RCC 7860 (cell line): Measurements from ENCODE around the gene ANXA11.

Source experiments
- DNase-seq: peaks from one replicate; pipeline ENCODE4 v3.0.0-alpha.2; 2015; ENCODE audit warnings: low spot score
- FAIRE-seq: peaks from 2 replicates; lab custom pipeline; 2012; peaks lifted over from hg19 to GRCh38; lab: Jason Lieb, UNC

Gene ANXA11

GRCh38 chr10:80191589-80192270 lies 13.6 kb downstream of the ANXA11 start:
- no peak for DNase-seq
- no peak for FAIRE-seq

- no peak for FAIRE-seq
- no peak for DNase-seq
Observed at GRCh38 chr10:80188713-80189112, 16.6 kb downstream of the ANXA11 start.

DNA sequence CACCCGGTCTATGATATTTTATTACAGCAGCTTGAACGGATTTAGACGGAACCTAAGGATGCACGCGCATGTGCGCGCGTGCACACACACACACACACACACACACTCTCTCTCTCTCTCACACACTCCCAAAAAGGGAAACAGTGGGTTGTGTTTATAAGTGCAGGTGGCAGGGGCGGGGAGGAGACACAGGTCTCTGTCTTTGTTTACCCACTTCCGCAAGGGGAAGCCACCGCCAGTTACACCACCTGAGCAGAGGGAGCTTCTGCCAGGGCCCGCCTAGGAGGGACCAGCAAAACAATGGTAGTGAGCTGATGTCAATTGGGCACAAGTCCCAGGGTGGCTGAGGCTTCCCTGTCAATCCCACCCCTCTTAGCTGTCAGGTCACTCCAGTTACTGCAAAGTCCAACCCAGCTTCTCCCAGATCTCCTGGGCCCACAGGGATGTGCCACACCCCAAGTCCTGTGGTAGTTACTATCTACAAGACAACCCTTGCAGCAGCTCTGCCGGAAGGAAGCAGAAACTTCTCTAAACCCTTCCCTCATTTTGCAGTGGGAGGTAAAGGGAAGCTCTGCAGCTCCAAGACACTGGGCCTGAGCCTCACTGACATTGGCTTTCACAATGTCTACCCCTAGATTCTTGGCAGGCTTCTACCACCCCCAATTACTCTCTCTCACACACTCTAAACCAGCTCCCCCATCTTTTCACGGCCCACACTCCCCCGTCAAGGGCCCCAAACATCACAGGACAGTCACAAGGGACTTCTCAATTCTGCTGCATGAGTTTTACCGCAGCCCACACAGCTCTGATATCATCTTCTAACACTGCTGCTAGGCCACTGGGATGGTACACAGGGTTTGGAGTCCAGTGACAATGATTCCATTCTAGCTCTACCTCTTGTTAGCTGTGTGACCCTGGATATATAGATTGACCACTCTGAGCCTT lies 17.6 kb downstream of the ANXA11 start:
- DNase-seq (no peak), FAIRE-seq (no peak)

GRCh38 chr10:80187060-80187459 lies 18.3 kb downstream of the ANXA11 start:
- FAIRE-seq (no peak), DNase-seq (no peak)

- no peak for DNase-seq
- no peak for FAIRE-seq
Observed at GRCh38 chr10:80186364-80187012, 18.8 kb downstream of the ANXA11 start.

DNA sequence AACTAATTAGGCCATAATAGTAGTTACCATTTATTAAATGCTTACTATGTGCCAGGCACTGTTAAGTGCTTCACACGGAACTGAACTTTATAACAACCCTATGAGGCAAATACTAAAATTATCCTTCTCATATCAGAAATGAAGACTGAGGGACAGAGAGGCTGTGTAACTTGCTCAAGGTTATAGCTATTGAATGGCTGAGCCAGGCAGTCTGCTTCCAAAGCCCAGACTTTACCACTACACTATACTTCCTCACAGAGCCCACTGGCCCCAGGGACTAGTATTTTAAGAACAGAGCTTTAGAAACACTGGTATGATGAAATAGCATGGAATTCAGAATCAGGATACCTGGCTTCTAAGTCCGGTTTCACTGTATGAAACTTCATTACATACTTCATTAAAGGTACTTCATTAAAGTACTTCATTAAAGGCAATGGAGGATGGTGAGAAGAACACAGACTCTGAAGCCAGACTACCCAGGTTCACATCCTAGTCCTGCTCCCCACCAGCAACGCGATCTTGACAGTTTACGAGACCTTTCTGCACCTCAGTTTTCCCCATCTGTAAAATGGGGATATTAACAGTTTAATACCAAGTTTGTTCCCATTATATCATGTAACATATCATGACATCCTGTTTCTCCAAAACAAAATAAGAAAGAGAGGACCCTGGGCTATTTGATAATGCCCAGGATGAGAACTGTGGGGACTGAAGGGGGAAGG lies 19.6 kb downstream of the ANXA11 start:
- DNase-seq, result no peak
- no peak for FAIRE-seq

DNA sequence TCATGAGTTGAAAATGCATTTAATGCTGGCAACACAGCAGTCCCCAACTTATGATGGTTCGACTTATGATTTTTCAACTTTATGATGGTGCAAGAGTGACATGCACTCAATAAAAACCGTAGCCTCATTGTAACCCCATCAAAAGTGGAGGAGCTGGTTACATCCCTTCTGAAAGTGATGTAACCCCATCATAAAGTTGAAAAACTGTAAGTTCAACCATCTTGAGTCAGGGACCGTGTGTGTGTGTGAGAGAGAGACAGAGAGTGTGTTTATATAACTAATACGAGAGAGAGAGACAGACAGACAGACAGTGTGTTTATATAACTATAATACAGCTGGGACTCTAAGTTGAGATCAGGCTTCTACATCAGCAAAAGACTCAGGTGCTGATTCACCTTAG lies 21.0 kb downstream of the ANXA11 start:
- FAIRE-seq, result no peak

DNA sequence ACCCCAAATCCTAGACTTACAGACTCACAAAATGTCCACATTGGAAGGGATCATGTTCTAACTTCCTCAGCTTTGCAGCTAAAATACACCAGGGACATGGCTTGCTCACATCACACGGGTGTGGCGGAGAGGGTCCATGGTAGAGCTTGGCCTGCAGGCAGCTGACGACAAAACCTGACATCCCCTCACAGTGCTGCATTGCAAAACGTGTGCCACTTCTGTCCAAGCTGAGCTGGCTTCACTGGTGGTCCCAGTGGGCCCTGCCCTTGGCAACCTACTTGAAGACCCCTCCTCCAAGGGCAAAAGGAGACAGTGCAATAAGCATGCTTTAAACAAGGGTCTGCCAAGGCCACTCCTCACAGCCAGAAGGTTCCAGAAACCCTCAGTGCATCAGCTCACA lies 21.9 kb downstream of the ANXA11 start:
- DNase-seq (no peak), FAIRE-seq (no peak)

More for the DNA sequence above, 21.0 kb downstream of the ANXA11 start:
- no peak for DNase-seq

DNA sequence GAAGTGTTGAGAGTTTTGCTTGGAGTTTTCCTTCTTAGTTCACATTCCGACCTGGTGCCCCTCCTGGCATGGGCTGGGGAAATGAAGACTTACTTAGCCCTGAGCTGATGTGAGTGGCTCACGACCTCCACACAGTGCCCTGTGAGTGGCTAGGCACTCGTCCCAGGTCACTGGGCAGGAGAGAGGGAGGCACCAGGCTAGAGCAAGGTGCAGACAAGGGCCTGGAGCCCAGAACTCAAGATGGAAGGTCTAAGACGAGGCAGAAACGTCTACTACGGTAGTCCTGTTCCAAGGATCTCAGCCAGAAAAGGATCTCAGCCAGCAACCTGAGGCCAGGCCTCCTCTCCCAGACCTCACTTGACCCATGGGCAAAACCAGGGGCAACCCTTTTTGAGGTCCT lies 22.4 kb downstream of the ANXA11 start:
- no peak for FAIRE-seq
- no peak for DNase-seq

DNA sequence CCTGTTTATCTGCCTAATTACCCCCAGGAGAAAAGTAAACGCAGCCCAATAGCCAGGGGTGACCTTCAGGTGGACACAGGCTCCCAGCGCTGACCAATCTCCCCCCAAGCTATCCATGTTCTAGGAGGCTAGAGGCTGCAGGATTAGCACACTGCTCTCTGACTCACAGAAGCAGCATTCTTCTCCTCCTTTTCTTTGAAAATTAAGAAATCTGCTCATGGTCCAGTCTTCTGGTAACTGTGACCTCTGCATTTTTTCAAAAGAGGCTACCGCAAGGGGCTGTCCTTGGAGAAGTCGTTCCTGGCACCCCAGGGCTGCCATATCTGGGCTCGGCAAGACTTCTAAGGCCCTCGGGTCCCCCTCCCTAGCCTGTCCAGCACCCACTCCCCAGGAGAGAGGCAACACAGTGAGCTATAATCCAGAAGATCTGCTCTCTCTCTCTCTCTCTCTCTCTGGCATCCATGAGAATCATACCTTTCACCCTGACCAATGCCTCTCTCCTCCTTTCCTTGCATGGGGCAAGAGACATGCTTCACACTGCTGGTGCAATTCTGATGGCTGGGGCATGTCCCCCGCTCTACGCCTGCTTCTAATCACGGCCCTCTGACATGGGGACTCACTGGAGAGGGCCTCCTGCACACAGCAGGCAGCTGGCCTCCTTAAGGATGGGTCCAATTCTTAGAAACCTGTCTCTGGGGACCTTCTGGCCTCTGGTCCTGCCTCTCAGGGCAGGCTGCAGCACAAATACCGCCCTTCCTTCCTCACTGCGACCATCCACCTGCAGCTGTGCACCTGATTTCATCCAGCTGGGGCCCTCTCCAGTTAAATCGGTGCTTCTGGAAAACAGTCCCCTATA lies 27.3 kb downstream of the ANXA11 start:
- FAIRE-seq (no peak), DNase-seq (no peak)

DNA sequence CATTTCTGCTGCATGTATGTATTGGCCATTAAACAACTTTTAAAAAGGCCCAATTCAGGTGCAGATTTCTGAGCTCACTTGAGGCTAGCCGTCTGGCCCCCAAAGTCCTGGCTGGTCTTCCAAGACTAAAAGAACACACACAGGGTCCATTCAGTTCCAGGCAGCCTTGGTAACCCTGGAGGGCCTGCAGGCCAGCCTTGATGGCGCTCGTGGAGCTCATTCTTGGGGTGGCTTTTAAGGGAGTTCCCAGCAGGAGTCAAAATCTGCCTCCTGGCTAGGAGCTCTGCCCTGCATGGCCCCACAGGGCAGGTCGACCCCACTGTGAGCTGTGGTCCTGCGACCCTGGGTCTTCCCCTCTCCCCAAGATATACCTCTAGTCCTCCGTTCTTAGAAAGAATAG lies 28.8 kb downstream of the ANXA11 start:
- DNase-seq, result no peak
- FAIRE-seq, result no peak

GRCh38 chr10:80174641-80175395 lies 30.5 kb downstream of the ANXA11 start:
- DNase-seq (no peak), FAIRE-seq (no peak)

DNA sequence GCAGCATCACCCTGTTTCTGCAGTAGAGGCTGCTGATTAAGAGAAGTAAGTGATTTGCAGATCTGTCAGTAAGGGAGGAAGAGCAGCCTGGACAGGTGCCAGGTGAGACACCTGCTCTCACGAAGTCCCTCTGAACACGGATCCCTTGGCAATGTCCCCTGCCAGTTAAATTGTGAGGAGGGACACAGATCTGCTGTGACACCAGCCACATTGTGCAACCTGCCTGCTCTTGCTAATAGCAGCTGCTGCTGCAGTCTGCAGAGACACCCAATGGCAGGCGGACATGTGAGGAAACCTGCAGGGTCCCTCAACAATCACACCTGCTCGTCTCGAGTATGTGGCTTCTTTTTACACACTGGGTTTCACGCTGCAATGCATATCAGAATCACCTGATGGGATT lies 31.9 kb downstream of the ANXA11 start:
- no peak for DNase-seq
- no peak for FAIRE-seq

- no peak for DNase-seq
- FAIRE-seq, result no peak
Observed at GRCh38 chr10:80172896-80173295, 32.4 kb downstream of the ANXA11 start.

DNA sequence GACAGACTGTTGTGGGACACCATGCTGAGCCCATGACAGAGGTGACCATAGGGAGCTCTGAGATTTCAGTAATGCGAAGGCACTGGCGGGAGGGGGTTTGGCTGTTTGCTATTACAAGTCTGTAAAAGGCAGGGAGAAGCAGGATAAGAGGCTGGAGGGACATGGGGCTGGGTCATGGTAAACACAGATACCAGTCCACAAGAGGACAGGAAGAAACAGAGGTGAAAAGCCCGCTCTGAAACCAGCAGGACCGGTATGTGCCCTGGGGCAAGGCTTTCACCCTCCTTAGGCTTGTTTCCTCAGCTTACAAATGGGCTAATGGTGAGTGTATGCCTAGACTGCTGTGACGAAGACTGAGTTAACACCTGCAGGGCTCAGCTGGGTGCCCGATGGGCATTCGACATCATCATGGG lies 34.1 kb downstream of the ANXA11 start:
- FAIRE-seq, result no peak
- DNase-seq, result no peak

- DNase-seq (no peak), FAIRE-seq (no peak)
Observed at GRCh38 chr10:80170641-80171040, 34.7 kb downstream of the ANXA11 start.

- FAIRE-seq (no peak), DNase-seq (no peak)
Observed at GRCh38 chr10:80170026-80170425, 35.3 kb downstream of the ANXA11 start.

GRCh38 chr10:80168679-80169380 lies 36.5 kb downstream of the ANXA11 start:
- no peak for FAIRE-seq
- DNase-seq, result no peak

DNA sequence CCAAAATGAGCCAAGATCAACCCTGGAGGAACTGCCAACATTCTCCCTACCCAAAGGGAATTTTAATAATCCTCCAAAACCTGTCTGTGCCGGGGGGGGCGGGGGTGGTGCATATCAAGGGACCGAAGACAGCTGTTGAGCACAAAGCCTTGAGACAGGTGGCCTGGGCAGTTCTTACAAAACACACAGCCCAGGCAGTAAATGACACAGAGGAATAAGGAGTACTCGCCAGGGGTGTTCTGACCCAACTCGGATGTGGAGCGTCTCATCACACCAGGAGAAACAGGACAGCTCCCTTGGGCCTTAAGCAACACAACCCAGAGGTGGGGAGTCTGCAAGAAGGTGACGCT lies 37.2 kb downstream of the ANXA11 start:
- no peak for DNase-seq

More for the DNA sequence above, 37.2 kb downstream of the ANXA11 start:
- FAIRE-seq, result no peak
